WTC11 (cell line): Measurements from ENCODE around the gene CDC42EP4.

Experiments
- CREB1 ChIP-seq: sonication (generic); formaldehyde crosslinking; IDR thresholded peaks from 2 replicates; pipeline ENCODE4 v1.8.0; 2023; ENCODE audit warnings: mild to moderate bottlenecking, missing genetic modification reagents
- CTCF ChIP-seq: fragments of 200-600 bp; IDR thresholded peaks from 2 replicates; pipeline ENCODE4 v1.8.0; 2022; ENCODE audit warnings: antibody characterized with exemption
- ELF4 ChIP-seq: sonication (generic); formaldehyde crosslinking; IDR thresholded peaks from 2 replicates; pipeline ENCODE4 v1.8.1; 2022; ENCODE audit warnings: low read depth, mild to moderate bottlenecking, moderate library complexity, missing genetic modification reagents
- EMX1 ChIP-seq: fragments of 250-450 bp; sonication (Bioruptor Pico); IDR thresholded peaks from 2 replicates; pipeline ENCODE4 v1.8.0; 2021; ENCODE audit warnings: mild to moderate bottlenecking
- ZNF263 ChIP-seq: sonication (generic); formaldehyde crosslinking; IDR thresholded peaks from 2 replicates; pipeline ENCODE4 v1.8.1; 2022; ENCODE audit warnings: low read depth, mild to moderate bottlenecking, moderate library complexity, missing genetic modification reagents
- ZSCAN18 ChIP-seq: fragments of 250-450 bp; sonication (Bioruptor Pico); IDR thresholded peaks from 2 replicates; pipeline ENCODE4 v2.1.2; 2022; ENCODE audit warnings: mild to moderate bottlenecking, moderate library complexity
- TF ChIP-seq, protein P1 (sequence below): sonication (generic); formaldehyde crosslinking; IDR thresholded peaks from 2 replicates; pipeline ENCODE4 v1.8.0; 2022; ENCODE audit warnings: mild to moderate bottlenecking, missing genetic modification reagents
- TF ChIP-seq, protein P2 (sequence below): sonication (generic); formaldehyde crosslinking; conservative IDR thresholded peaks from 2 replicates; pipeline ENCODE4 v1.8.1; 2022; ENCODE audit warnings: mild to moderate bottlenecking, missing genetic modification reagents

GRCh38 chr17:73331060-73331459, 19.3 kb upstream of the CDC42EP4 start:
- TF ChIP-seq CREB1 (CRISPR knock-in tag) (no peak), CTCF (no peak), ZNF263 (CRISPR knock-in tag) (no peak), ZSCAN18 (CRISPR knock-in tag) (no peak), EMX1 (no peak), ELF4 (CRISPR knock-in tag) (no peak)
- TF ChIP-seq, protein P1, sequence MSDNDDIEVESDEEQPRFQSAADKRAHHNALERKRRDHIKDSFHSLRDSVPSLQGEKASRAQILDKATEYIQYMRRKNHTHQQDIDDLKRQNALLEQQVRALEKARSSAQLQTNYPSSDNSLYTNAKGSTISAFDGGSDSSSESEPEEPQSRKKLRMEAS (CRISPR knock-in tag), result no peak
- TF ChIP-seq, protein P2, sequence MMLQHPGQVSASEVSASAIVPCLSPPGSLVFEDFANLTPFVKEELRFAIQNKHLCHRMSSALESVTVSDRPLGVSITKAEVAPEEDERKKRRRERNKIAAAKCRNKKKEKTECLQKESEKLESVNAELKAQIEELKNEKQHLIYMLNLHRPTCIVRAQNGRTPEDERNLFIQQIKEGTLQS (CRISPR knock-in tag), result no peak
